NCI-H2107 (cell line): ENCODE data around the gene FAM53A.

Experiments
- DNase-seq: peaks from one replicate; lab custom pipeline; 2025; lab: John Stamatoyannopoulos, UW

FAM53A gene

DNA sequence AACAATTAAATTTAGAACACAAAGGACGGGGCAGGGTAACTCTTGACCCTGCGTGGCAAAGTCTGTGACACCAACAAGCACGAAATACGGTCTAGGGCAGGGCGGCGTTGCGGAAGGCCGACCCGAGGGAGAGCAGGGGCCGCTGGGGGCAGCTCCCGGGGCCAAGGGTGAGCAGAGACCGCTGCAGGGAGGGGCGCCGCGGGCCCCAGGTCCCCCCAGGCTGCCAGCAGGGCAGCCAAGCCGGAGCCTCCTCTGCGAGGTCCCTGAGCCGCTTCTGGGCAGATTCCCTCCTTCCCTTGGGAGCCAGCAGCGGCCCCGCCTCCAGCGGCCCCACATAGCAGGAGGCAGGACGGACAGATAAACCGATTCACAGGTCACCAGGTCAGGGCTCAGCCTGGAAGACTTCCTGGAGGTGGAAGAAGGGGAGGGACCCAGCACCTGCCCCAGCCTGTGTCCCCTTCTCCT lies 90.2 kb downstream of the FAM53A start:
- no peak for DNase-seq

DNA sequence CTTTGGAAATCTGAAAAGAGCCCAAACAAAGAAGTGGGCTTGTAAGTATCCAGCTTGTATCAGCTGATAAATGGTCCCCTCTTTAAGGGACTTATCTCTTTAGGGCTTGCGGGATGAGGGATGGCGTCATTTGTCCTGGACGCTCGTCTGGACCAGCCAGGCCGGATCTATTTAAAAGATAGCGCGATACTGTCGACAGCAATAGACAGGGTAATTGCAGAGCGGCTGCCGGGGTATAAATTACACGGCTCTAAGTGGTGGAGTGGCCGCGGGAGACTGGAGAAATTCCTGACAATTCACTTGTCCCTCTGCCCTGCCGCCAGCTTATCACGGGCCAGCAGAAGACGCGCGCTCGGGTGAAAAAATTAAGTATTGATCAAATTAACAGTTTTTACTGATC lies 90.7 kb downstream of the FAM53A start:
- DNase-seq, result no peak

DNA sequence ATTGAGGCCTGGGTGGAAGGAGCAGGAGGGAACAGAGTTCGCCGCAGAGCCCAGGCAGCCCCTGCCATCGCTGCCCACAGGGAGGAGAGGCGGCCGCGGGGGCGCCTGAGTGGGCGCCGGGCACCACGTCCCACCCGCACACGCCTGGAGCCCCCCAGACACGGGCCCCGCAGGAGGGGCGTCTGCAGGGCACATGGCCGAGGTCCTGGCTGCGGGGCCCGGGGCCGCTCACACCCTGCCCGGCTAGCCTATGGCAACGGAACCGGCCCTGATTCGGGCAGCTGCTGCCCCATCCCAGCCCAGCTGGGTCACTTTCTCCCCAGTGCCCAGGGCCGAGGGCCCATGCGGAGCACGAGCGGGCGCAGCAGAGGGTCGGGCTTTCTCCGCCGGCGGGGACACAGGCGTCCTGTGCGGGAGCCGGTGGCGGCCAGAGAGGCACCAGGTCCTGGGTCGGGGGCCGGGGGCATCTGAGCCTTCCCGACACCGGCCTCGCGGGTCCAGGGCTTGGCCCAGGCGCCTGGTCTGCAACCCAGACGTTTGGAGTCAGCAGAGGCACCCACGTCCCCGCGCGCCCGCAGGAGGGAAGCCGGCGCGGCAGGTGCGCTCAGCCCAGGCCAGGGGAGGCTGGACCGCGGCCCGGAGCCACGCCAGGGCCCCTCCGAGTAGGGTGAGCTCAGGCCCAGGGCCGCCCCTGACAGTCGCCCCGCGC lies 91.2 kb downstream of the FAM53A start:
- DNase-seq, result no peak

DNA sequence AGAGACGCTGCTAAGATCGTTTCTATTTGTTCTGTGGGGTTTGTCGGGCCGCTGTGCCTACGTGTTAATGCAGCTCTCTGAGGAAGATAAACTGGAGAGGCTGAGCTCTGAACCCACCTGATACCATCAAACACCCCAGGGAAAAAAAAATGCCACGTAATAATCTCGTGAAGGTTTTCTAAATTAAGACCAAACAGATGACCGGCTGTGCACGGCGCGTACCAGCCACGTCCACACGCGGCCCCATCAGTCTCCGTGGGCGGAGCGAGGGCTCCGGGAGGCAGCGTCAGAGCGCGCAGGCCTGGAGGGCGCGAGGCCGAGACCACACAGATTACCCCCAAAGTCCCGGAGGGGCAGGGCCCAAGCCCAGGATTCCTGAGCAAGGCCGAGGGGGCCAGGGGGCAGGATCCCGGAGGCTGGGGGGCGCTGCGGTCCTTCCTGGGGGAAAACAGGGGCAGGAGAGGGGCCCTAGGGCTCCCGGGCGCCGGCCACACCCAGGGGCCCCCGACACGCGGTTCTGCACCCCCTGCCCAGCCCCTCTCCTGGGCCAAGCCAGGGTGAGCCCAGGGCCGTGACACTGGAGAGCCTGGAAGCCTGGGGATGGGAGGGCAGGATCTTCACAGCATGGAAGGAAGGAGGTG lies 91.9 kb downstream of the FAM53A start:
- DNase-seq, result no peak

DNA sequence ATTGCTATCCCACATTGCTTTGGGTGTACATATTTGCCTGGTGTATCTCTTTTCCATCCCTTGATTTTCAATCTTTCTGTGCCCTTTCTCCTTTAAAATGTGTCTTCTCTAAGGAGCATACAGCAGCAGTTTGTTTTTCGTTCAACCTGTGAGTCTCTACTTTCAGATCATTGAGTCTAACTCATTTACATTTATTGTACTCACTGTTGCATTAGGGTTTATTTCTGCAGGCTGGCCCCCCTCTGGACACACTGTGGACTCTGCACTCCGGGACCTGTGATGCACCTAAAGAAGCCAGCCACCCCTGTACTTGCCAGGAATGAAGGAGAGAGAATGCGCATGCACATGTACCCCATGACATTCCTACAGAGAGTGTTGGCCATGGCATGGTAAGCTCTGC lies 93.0 kb downstream of the FAM53A start:
- DNase-seq, result no peak

DNA sequence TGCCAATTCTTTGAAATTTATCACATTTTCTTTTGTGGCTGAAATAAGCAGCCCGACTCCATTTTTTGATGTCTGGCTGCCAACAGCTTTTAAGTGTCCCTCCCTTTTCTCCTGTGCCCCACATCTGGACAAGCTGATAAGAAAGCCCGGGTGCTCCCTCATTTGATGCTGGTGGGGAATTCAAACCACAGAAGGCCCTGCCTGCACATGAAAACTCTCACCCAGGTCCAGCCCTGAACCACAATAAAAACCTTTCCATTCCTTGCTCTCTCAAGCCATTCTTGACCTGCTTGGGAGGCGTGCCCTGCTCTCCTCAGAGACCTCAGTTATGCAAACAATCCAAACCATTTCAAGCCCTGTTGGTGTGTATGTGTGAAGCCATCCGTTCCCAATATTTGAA lies 93.9 kb downstream of the FAM53A start:
- no peak for DNase-seq
